Uterus (tissue), 2 donors: ENCODE measurements around the gene NME5.

Experiments used
- CTCF ChIP-seq, 4 experiments: fragments of 200-600 bp in 2 of 4; fragments of 450-650 bp in 2 of 4; sonication (generic) in 2 of 4; IDR thresholded peaks; one replicate each; pipeline ENCODE4 v1.5.1; 2016 to 2019; ENCODE audit warnings: antibody characterized with exemption in 4 of 4, mild to moderate bottlenecking in 2 of 4, moderate library complexity in 1 of 4
- POLR2A ChIP-seq, 2 donors: fragments of 450-650 bp; IDR thresholded peaks; one replicate each; pipeline ENCODE4 v1.6.1; 2016; ENCODE audit warnings: antibody characterized with exemption in 2 of 2, mild to moderate bottlenecking in 1 of 2, moderate library complexity in 1 of 2

GRCh38 chr5:138157626-138158025, 18.4 kb upstream of the NME5 start:
- TF ChIP-seq CTCF (IDR thresholded peaks at IDR 0.05) (no peak), POLR2A (IDR thresholded peaks at IDR 0.05) (no peak)
